ENCODE data around the gene CXorf38. TPM values are rescaled to one million over a fixed set of nuclear protein-coding genes. Genes with fewer than 3 reads are reported as not detected.

The CXorf38 gene
- total and polyA plus RNA-seq, 2 experiments from 2014 or later, result 6.1 to 11.3 TPM

DNA sequence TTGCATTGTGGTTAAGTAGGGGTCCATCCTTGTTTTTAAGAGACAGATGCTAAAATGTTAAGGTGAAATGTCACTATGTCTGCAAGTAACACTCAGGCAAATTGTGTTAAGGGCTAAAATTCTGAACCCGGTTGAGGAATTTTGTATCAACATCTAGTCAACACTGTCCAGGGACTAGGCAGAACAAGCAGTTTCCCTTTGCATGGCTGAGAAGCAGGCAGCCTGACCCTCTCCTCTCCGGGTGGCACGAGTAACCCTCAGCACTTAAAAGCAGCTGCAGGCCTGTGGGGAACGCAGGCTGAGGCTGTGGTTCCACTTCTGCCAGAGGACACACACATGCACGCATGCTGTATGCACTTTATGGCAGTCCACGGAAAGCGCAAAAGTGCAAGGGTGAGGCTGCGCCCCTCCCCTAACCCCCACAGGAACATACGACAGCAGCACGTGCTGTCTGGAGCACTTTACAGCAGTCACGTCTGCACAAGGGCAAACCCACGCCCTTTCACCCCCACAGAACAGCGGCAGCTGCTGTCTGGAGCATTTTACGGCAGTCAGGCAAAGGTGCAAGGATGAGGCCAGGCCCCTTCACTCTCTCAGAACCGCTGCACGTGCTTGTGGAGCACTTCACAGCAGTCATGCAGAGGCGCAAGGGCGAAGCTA is 24.8 kb downstream of the CXorf38 start:
- H3K27ac ChIP-seq, result no peak overlapping the region
- H3K27me3 ChIP-seq, result no peaks in the 10 kb centered on the region
- no peaks in the 10 kb centered on the region for H3K79me2 ChIP-seq
- H2AFZ ChIP-seq, result no peak overlapping the region
- H3K4me1 ChIP-seq (ENCODE audit: insufficient read depth), result no peaks in the 10 kb centered on the region
- 78% methylated on average over 18 of the region's 18 CpGs for WGBS (ENCODE audit: low lambda C conversion rate, missing lambda C conversion rate)
- no peaks in the 10 kb centered on the region for H4K20me1 ChIP-seq (ENCODE audit: insufficient read depth, poor library complexity, severe bottlenecking)
- no peaks in the 10 kb centered on the region for H3K9me2 ChIP-seq (replicated peaks; ENCODE audit: insufficient read depth)
- DNase-seq (ENCODE audit: low spot score), result no peak
- TF ChIP-seq EZH2phosphoT487 (IDR thresholded peaks at IDR 0.05; ENCODE audit: low read depth, severe bottlenecking, unreplicated experiment), result no peak
- TF ChIP-seq, protein P1, sequence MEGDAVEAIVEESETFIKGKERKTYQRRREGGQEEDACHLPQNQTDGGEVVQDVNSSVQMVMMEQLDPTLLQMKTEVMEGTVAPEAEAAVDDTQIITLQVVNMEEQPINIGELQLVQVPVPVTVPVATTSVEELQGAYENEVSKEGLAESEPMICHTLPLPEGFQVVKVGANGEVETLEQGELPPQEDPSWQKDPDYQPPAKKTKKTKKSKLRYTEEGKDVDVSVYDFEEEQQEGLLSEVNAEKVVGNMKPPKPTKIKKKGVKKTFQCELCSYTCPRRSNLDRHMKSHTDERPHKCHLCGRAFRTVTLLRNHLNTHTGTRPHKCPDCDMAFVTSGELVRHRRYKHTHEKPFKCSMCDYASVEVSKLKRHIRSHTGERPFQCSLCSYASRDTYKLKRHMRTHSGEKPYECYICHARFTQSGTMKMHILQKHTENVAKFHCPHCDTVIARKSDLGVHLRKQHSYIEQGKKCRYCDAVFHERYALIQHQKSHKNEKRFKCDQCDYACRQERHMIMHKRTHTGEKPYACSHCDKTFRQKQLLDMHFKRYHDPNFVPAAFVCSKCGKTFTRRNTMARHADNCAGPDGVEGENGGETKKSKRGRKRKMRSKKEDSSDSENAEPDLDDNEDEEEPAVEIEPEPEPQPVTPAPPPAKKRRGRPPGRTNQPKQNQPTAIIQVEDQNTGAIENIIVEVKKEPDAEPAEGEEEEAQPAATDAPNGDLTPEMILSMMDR (IDR thresholded peaks at IDR 0.05; ENCODE audit: poor library complexity), result no peak
- no peak for TF ChIP-seq EZH2 (IDR thresholded peaks at IDR 0.05; ENCODE audit: borderline replicate concordance)
- H3K9me3 ChIP-seq (ENCODE audit: low read depth), result no peaks in the 10 kb centered on the region
- H3K36me3 ChIP-seq (replicated peaks; ENCODE audit: insufficient read depth, low read depth), result no peaks in the 10 kb centered on the region
- H3K4me2 ChIP-seq, result no peak overlapping the region
- no peak overlapping the region for H3K4me3 ChIP-seq

- no peaks in the 10 kb centered on the region for H3K79me2 ChIP-seq
- TF ChIP-seq, protein P1 (IDR thresholded peaks at IDR 0.05; ENCODE audit: poor library complexity), result no peak
- no peak for TF ChIP-seq EZH2 (IDR thresholded peaks at IDR 0.05; ENCODE audit: borderline replicate concordance)
- TF ChIP-seq EZH2phosphoT487 (IDR thresholded peaks at IDR 0.05; ENCODE audit: low read depth, severe bottlenecking, unreplicated experiment), result no peak
- no peak overlapping the region for H3K27ac ChIP-seq
- WGBS (ENCODE audit: low lambda C conversion rate, missing lambda C conversion rate), result 87% methylated on average over 7 of the region's 7 CpGs
- H3K4me2 ChIP-seq, result no peak overlapping the region
- H4K20me1 ChIP-seq (ENCODE audit: insufficient read depth, poor library complexity, severe bottlenecking), result no peaks in the 10 kb centered on the region
- H3K4me3 ChIP-seq, result no peak overlapping the region
- H3K36me3 ChIP-seq (replicated peaks; ENCODE audit: insufficient read depth, low read depth), result no peaks in the 10 kb centered on the region
- H2AFZ ChIP-seq, result no peak overlapping the region
- DNase-seq (ENCODE audit: low spot score), result no peak
- no peaks in the 10 kb centered on the region for H3K9me2 ChIP-seq (replicated peaks; ENCODE audit: insufficient read depth)
- H3K4me1 ChIP-seq (ENCODE audit: insufficient read depth), result no peaks in the 10 kb centered on the region
- H3K9me3 ChIP-seq (ENCODE audit: low read depth), result no peaks in the 10 kb centered on the region
- H3K27me3 ChIP-seq, result no peaks in the 10 kb centered on the region
These were observed 29.8 kb downstream of the CXorf38 start for GRCh38 chrX:40617566-40617965.

DNA sequence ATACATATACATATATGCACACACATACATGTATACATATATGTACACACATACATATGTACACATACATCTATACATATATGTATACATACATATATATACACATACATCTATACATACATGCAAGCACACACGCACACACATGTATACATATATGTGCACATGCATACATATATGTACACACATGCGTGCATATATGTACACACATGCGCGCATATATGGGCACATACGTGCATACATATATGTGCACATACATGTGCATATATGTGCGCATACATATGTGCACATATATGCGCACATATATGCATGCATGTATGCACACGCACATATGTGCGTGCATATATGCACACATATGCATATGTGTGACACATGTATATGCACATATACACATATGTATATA is 31.4 kb downstream of the CXorf38 start:
- H3K9me2 ChIP-seq (replicated peaks; ENCODE audit: insufficient read depth), result no peaks in the 10 kb centered on the region
- no peaks in the 10 kb centered on the region for H3K79me2 ChIP-seq
- no peak overlapping the region for H3K27ac ChIP-seq
- no peak for DNase-seq (ENCODE audit: low spot score)
- TF ChIP-seq EZH2 (IDR thresholded peaks at IDR 0.05; ENCODE audit: borderline replicate concordance) (no peak), EZH2phosphoT487 (IDR thresholded peaks at IDR 0.05; ENCODE audit: low read depth, severe bottlenecking, unreplicated experiment) (no peak)
- TF ChIP-seq, protein P1 (IDR thresholded peaks at IDR 0.05; ENCODE audit: poor library complexity), result no peak
- no peaks in the 10 kb centered on the region for H3K36me3 ChIP-seq (replicated peaks; ENCODE audit: insufficient read depth, low read depth)
- H3K4me1 ChIP-seq (ENCODE audit: insufficient read depth), result no peaks in the 10 kb centered on the region
- no peaks in the 10 kb centered on the region for H3K27me3 ChIP-seq
- no peaks in the 10 kb centered on the region for H3K9me3 ChIP-seq (ENCODE audit: low read depth)
- 74% methylated on average over 9 of the region's 9 CpGs for WGBS (ENCODE audit: low lambda C conversion rate, missing lambda C conversion rate)
- no peak overlapping the region for H2AFZ ChIP-seq
- H3K4me2 ChIP-seq, result no peak overlapping the region
- no peaks in the 10 kb centered on the region for H4K20me1 ChIP-seq (ENCODE audit: insufficient read depth, poor library complexity, severe bottlenecking)
- H3K4me3 ChIP-seq, result no peak overlapping the region
